Measurements from ENCODE around the gene WBP1L. TPM values are rescaled to one million over a fixed set of nuclear protein-coding genes. Genes with fewer than 3 reads are reported as not detected.

Gene WBP1L
- total and polyA plus RNA-seq, 2 experiments from 2014 or later = 7.0 to 55.7 TPM

- no peaks in the 10 kb centered on the region for H3K9me3 Mint-ChIP-seq
- H3K4me2 ChIP-seq = no peak overlapping the region
- TF ChIP-seq NANOG (IDR thresholded peaks at IDR 0.05; ENCODE audit: borderline replicate concordance) (no peak), ZNF114 (CRISPR knock-in tag; IDR thresholded peaks at IDR 0.05) (no peak), STAT1 (IDR thresholded peaks at IDR 0.05; ENCODE audit: unreplicated experiment) (no peak), EZH2phosphoT487 (IDR thresholded peaks at IDR 0.05; ENCODE audit: unreplicated experiment) (no peak), ZNF331 (CRISPR knock-in tag; IDR thresholded peaks at IDR 0.05; ENCODE audit: low read depth) (no peak), EZH2 (IDR thresholded peaks at IDR 0.05; ENCODE audit: low read depth, unreplicated experiment) (no peak), POLR2AphosphoS5 (IDR thresholded peaks at IDR 0.05; ENCODE audit: low read depth) (no peak), JUNB (IDR thresholded peaks at IDR 0.05; ENCODE audit: unreplicated experiment) (no peak), CREB1 (CRISPR knock-in tag; IDR thresholded peaks at IDR 0.05; ENCODE audit: low read depth) (no peak), ZNF462 (CRISPR knock-in tag; IDR thresholded peaks at IDR 0.05) (no peak)
- TF ChIP-seq, protein P1, sequence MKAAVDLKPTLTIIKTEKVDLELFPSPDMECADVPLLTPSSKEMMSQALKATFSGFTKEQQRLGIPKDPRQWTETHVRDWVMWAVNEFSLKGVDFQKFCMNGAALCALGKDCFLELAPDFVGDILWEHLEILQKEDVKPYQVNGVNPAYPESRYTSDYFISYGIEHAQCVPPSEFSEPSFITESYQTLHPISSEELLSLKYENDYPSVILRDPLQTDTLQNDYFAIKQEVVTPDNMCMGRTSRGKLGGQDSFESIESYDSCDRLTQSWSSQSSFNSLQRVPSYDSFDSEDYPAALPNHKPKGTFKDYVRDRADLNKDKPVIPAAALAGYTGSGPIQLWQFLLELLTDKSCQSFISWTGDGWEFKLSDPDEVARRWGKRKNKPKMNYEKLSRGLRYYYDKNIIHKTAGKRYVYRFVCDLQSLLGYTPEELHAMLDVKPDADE (IDR thresholded peaks at IDR 0.05) = no peak
- TF ChIP-seq, protein P2, sequence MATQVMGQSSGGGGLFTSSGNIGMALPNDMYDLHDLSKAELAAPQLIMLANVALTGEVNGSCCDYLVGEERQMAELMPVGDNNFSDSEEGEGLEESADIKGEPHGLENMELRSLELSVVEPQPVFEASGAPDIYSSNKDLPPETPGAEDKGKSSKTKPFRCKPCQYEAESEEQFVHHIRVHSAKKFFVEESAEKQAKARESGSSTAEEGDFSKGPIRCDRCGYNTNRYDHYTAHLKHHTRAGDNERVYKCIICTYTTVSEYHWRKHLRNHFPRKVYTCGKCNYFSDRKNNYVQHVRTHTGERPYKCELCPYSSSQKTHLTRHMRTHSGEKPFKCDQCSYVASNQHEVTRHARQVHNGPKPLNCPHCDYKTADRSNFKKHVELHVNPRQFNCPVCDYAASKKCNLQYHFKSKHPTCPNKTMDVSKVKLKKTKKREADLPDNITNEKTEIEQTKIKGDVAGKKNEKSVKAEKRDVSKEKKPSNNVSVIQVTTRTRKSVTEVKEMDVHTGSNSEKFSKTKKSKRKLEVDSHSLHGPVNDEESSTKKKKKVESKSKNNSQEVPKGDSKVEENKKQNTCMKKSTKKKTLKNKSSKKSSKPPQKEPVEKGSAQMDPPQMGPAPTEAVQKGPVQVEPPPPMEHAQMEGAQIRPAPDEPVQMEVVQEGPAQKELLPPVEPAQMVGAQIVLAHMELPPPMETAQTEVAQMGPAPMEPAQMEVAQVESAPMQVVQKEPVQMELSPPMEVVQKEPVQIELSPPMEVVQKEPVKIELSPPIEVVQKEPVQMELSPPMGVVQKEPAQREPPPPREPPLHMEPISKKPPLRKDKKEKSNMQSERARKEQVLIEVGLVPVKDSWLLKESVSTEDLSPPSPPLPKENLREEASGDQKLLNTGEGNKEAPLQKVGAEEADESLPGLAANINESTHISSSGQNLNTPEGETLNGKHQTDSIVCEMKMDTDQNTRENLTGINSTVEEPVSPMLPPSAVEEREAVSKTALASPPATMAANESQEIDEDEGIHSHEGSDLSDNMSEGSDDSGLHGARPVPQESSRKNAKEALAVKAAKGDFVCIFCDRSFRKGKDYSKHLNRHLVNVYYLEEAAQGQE (IDR thresholded peaks at IDR 0.05; ENCODE audit: unreplicated experiment) = no peak
- TF ChIP-seq, protein P3, sequence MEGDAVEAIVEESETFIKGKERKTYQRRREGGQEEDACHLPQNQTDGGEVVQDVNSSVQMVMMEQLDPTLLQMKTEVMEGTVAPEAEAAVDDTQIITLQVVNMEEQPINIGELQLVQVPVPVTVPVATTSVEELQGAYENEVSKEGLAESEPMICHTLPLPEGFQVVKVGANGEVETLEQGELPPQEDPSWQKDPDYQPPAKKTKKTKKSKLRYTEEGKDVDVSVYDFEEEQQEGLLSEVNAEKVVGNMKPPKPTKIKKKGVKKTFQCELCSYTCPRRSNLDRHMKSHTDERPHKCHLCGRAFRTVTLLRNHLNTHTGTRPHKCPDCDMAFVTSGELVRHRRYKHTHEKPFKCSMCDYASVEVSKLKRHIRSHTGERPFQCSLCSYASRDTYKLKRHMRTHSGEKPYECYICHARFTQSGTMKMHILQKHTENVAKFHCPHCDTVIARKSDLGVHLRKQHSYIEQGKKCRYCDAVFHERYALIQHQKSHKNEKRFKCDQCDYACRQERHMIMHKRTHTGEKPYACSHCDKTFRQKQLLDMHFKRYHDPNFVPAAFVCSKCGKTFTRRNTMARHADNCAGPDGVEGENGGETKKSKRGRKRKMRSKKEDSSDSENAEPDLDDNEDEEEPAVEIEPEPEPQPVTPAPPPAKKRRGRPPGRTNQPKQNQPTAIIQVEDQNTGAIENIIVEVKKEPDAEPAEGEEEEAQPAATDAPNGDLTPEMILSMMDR (conservative IDR thresholded peaks at IDR 0.05; ENCODE audit: low read depth in 2 of 2) = no peak
- H3K36me3 Mint-ChIP-seq (ENCODE audit: low read depth) = no peaks in the 10 kb centered on the region; the same call in 2 of the 3 replicates
- H3K9me2 ChIP-seq (ENCODE audit: insufficient read depth) = no peaks in the 10 kb centered on the region
- peaks cover 13% of the 10 kb centered on the region for H3K4me1 Mint-ChIP-seq
- no peak overlapping the region for H2AFZ ChIP-seq
- H3K27me3 ChIP-seq (ENCODE audit: insufficient read depth) = no peaks in the 10 kb centered on the region
- H3K4me1 ChIP-seq (ENCODE audit: insufficient read depth) = peaks cover 9% of the 10 kb centered on the region; the same call in 1 of the 2 replicates
- no peaks in the 10 kb centered on the region for H4K20me1 ChIP-seq (replicated peaks; ENCODE audit: insufficient read depth)
- peaks cover 2% of the 10 kb centered on the region for H3K27me3 Mint-ChIP-seq (ENCODE audit: insufficient read depth, low read depth, poor library complexity)
- no peak overlapping the region for H3K27ac Mint-ChIP-seq
- H3K4me3 ChIP-seq = no peak overlapping the region
- no peaks in the 10 kb centered on the region for H3K36me3 ChIP-seq (ENCODE audit: insufficient read depth)
- ATAC-seq = no peak
- H3K27ac ChIP-seq (ENCODE audit: low read depth) = no peak overlapping the region
- H3K79me2 ChIP-seq (replicated peaks; ENCODE audit: insufficient read depth) = no peaks in the 10 kb centered on the region
- 0 out of 2 replicates have a peak, but pooled peaks cover 3% of the 10 kb centered on the region for H3F3A ChIP-seq (replicated peaks; ENCODE audit: low read depth)
- DNase-seq (ENCODE audit: low spot score) = no peak
- no peak overlapping the region for H3K4me3 Mint-ChIP-seq
These were observed 116.2 kb downstream of the WBP1L start for GRCh38 chr10:102859911-102860310.
